SK-N-SH (cell line): ENCODE measurements around the gene CFAP57. TPM values are rescaled to one million over a fixed set of nuclear protein-coding genes. Genes with fewer than 3 reads are reported as not detected.

Source experiments
- CTCF ChIA-PET: fragments of 300-600, 350-600 bp; formaldehyde crosslinking; extraction: SDS; loops from one replicate; lab custom pipeline; 2021; lab: Yijun Ruan, JAX
- POLR2A ChIA-PET: fragments of 350-600 bp; sonication (Branson Sonifier 250); formaldehyde crosslinking; extraction: SDS; loops from one replicate; lab custom pipeline; 2020; ENCODE audit warnings: antibody characterized with exemption, inconsistent platforms; lab: Yijun Ruan, JAX
- DNase-seq: peaks from one replicate; pipeline ENCODE4 v3.0.0; 2012
- H2AFZ ChIP-seq: fragments of 200-600 bp; sonication (generic); 2 replicates; pipeline ENCODE4 v1.8.1; 2016; ENCODE audit warnings: antibody characterized with exemption, mild to moderate bottlenecking, low read depth
- H3F3A ChIP-seq: fragments of 200-600 bp; sonication (generic); replicated peaks from 2 replicates; pipeline ENCODE3; 2016; ENCODE audit warnings: antibody characterized with exemption, mild to moderate bottlenecking; ENCODE audit not compliant: insufficient read depth
- H3K27ac ChIP-seq, 2 experiments: fragments of 200-500 bp in 1 of 2; fragments of 200-600 bp in 1 of 2; sonication (Bioruptor generic) in 1 of 2; sonication (generic), shearing (Covaris generic) in 1 of 2; 2 replicates each; pipeline versions ENCODE4 v1.5.1 to v1.6.1; 2014 to 2016; ENCODE audit warnings: low read depth in 2 of 2, inconsistent platforms in 1 of 2, low read length in 1 of 2, mild to moderate bottlenecking in 1 of 2, mixed read lengths in 1 of 2
- H3K27me3 ChIP-seq: fragments of 200-600 bp; sonication (generic), shearing (Covaris generic); 2 replicates; pipeline ENCODE4 v1.6.1; 2016; ENCODE audit warnings: mixed run types; ENCODE audit not compliant: insufficient read depth
- H3K36me3 ChIP-seq, 2 experiments: fragments of 200-500 bp in 1 of 2; fragments of 200-600 bp in 1 of 2; sonication (Bioruptor generic) in 1 of 2; sonication (generic) in 1 of 2; replicated peaks in 1 of 2; 2 replicates each; pipeline versions ENCODE3 to v1.5.1; 2014 to 2016; ENCODE audit warnings: low read length in 1 of 2, mild to moderate bottlenecking in 1 of 2; ENCODE audit not compliant: insufficient read depth in 2 of 2, control insufficient read depth in 1 of 2
- H3K4me1 ChIP-seq, 2 experiments: fragments of 200-500 bp in 1 of 2; fragments of 200-600 bp in 1 of 2; sonication (Bioruptor generic) in 1 of 2; sonication (generic), shearing (Covaris generic) in 1 of 2; 2 replicates each; pipeline versions ENCODE4 v1.5.1 to v1.6.1; 2014 to 2016; ENCODE audit warnings: low read depth in 1 of 2, low read length in 1 of 2, mixed run types in 1 of 2; ENCODE audit not compliant: insufficient read depth in 2 of 2, control insufficient read depth in 1 of 2
- H3K4me2 ChIP-seq: fragments of 200-600 bp; sonication (generic), shearing (Covaris generic); 2 replicates; pipeline ENCODE4 v1.6.1; 2017; ENCODE audit warnings: mixed run types
- H3K4me3 ChIP-seq, 2 experiments: fragments of 200-500 bp in 1 of 2; fragments of 200-600 bp in 1 of 2; sonication (Bioruptor generic) in 1 of 2; sonication (generic), shearing (Covaris generic) in 1 of 2; 2 replicates each; pipeline versions ENCODE4 v1.5.1 to v1.8.1; 2014 to 2016; ENCODE audit warnings: low read depth in 2 of 2, inconsistent platforms in 1 of 2, low read length in 1 of 2, mild to moderate bottlenecking in 1 of 2, mixed read lengths in 1 of 2, moderate library complexity in 1 of 2
- H3K79me2 ChIP-seq: fragments of 200-600 bp; sonication (generic); 2 replicates; pipeline ENCODE4 v1.8.1; 2017; ENCODE audit warnings: mild to moderate bottlenecking; ENCODE audit not compliant: insufficient read depth
- H3K9ac ChIP-seq: fragments of 200-600 bp; sonication (generic); 2 replicates; pipeline ENCODE4 v1.6.1; 2017; ENCODE audit warnings: mixed run types
- H3K9me2 ChIP-seq: fragments of 200-600 bp; sonication (generic); 2 replicates; pipeline ENCODE4 v1.6.1; 2017; ENCODE audit warnings: mixed run types
- H3K9me3 ChIP-seq: fragments of 200-600 bp; sonication (generic); 2 replicates; pipeline ENCODE4 v1.6.1; 2017; ENCODE audit warnings: mixed run types, mild to moderate bottlenecking, moderate library complexity
- H4K20me1 ChIP-seq: fragments of 200-600 bp; sonication (generic); 2 replicates; pipeline ENCODE4 v1.6.1; 2017; ENCODE audit warnings: mild to moderate bottlenecking, mixed run types; ENCODE audit not compliant: insufficient read depth
- CTCF ChIP-seq: fragments of 200-600 bp; sonication (generic); IDR thresholded peaks from 2 replicates; pipeline ENCODE4 v1.6.1; 2017; ENCODE audit warnings: antibody characterized with exemption, mild to moderate bottlenecking, moderate library complexity
- ELF1 ChIP-seq: IDR thresholded peaks from 2 replicates; pipeline ENCODE4 v1.4.0; 2012
- EP300 ChIP-seq, 2 experiments: IDR thresholded peaks; 2 replicates each; pipeline versions ENCODE4 v1.4.0 to v1.6.1; 2012; ENCODE audit warnings: borderline replicate concordance in 1 of 2, low read depth in 1 of 2, low read length in 1 of 2
- EZH2phosphoT487 ChIP-seq: fragments of 200-600 bp; sonication (generic); IDR thresholded peaks from 2 replicates; pipeline ENCODE4 v1.6.1; 2017; ENCODE audit warnings: low read depth, mixed run types, mild to moderate bottlenecking, antibody characterized with exemption, moderate library complexity, borderline replicate concordance
- FOSL2 ChIP-seq: IDR thresholded peaks from 2 replicates; pipeline ENCODE4 v1.4.0; 2012; ENCODE audit warnings: low read depth, mild to moderate bottlenecking, moderate library complexity, borderline replicate concordance
- FOXJ3 ChIP-seq: sonication (generic); formaldehyde crosslinking; IDR thresholded peaks from 2 replicates; pipeline ENCODE4 v1.5.1; 2020; ENCODE audit warnings: mild to moderate bottlenecking, missing genetic modification reagents
- IRF3 ChIP-seq: fragments of 150-350 bp; IDR thresholded peaks from 2 replicates; pipeline ENCODE4 v1.6.1; 2016; ENCODE audit warnings: mild to moderate bottlenecking, low read depth, low read length
- JUND ChIP-seq: IDR thresholded peaks from 2 replicates; pipeline ENCODE4 v1.4.0; 2012
- MAX ChIP-seq: IDR thresholded peaks from 2 replicates; pipeline ENCODE4 v1.4.0; 2012; ENCODE audit warnings: low read depth
- MEF2A ChIP-seq: IDR thresholded peaks from 2 replicates; pipeline ENCODE4 v1.4.0; 2012; ENCODE audit warnings: low read depth, borderline replicate concordance
- MXI1 ChIP-seq: IDR thresholded peaks from 2 replicates; pipeline ENCODE4 v1.6.1; 2012; ENCODE audit warnings: mild to moderate bottlenecking, low read depth, low read length, improper control_type of control experiment
- NRF1 ChIP-seq: IDR thresholded peaks from 2 replicates; pipeline ENCODE4 v1.6.1; 2012; ENCODE audit warnings: low read depth, mild to moderate bottlenecking, low read length
- RCOR1 ChIP-seq: fragments of 150-350 bp; IDR thresholded peaks from 2 replicates; pipeline ENCODE4 v1.6.1; 2017; ENCODE audit warnings: antibody characterized with exemption, low read length
- REST ChIP-seq: IDR thresholded peaks from 2 replicates; pipeline ENCODE4 v1.6.1; 2012; ENCODE audit warnings: mild to moderate bottlenecking, low read depth, low read length, moderate library complexity
- RFX5 ChIP-seq: IDR thresholded peaks from 2 replicates; pipeline ENCODE4 v1.6.1; 2012; ENCODE audit warnings: mild to moderate bottlenecking, improper control_type of control experiment, low read length
- RXRA ChIP-seq: IDR thresholded peaks from 2 replicates; pipeline ENCODE4 v1.4.0; 2012; ENCODE audit warnings: low read depth, mild to moderate bottlenecking, borderline replicate concordance
- SIN3A ChIP-seq: IDR thresholded peaks from 2 replicates; pipeline ENCODE4 v1.6.1; 2012; ENCODE audit warnings: low read depth, mild to moderate bottlenecking, low read length, moderate library complexity, borderline replicate concordance
- SMC3 ChIP-seq: IDR thresholded peaks from 2 replicates; pipeline ENCODE4 v1.6.1; 2012; ENCODE audit warnings: low read depth, low read length, improper control_type of control experiment
- TEAD4 ChIP-seq: IDR thresholded peaks from 2 replicates; pipeline ENCODE4 v1.4.0; 2012; ENCODE audit warnings: mild to moderate bottlenecking, borderline replicate concordance; ENCODE audit not compliant: insufficient read depth
- ZBTB33 ChIP-seq: IDR thresholded peaks from 2 replicates; pipeline ENCODE4 v1.4.0; 2012; ENCODE audit warnings: low read depth, borderline replicate concordance
- WGBS: methylation state at CpG from one replicate; pipeline ENCODE4 v1.1.6; 2017; ENCODE audit warnings: low lambda C conversion rate; 5-methylcytosine and 5-hydroxymethylcytosine counted together
- polyA plus RNA-seq, 3 experiments: library from polyadenylated mRNA; depleted of rRNA; stranded (reverse); fragments of >200 nt; gene quantifications; 2 replicates each; pipeline ENCODE4 v1.2.3, GENCODE V29; 2012

Gene CFAP57
- polyA plus RNA-seq, 1 of the 3 experiments (the other 2 are of a cell fraction): 0.36 TPM

- no peak for DNase-seq
- Histone ChIP-seq H3K36me3 (no peaks in the 10 kb centered on the region), H3K9ac (no peak overlapping the region), H3K79me2 (no peaks in the 10 kb centered on the region), H2AFZ (no peak overlapping the region), H4K20me1 (no peaks in the 10 kb centered on the region), H3K9me2 (no peaks in the 10 kb centered on the region), H3K27ac (no peak overlapping the region), H3K4me1 (no peaks in the 10 kb centered on the region), H3K4me2 (no peak overlapping the region), H3K9me3 (no peaks in the 10 kb centered on the region), H3K27me3 (no peaks in the 10 kb centered on the region; the same call in 1 of the 2 replicates), H3F3A (no peaks in the 10 kb centered on the region), H3K4me3 (no peak overlapping the region)
- WGBS: 68% methylated on average over 4 of the region's 4 CpGs
- POLR2A ChIA-PET: no interaction called here
- CTCF ChIA-PET: no interaction called here
- TF ChIP-seq RCOR1: no peak
- TF ChIP-seq EZH2phosphoT487: no peak
- no peak for TF ChIP-seq ZBTB33
- TF ChIP-seq NRF1: no peak
- no peak for TF ChIP-seq RFX5
- no peak for TF ChIP-seq RXRA
- no peak for TF ChIP-seq FOXJ3 (CRISPR knock-in tag)
These were observed 5.6 kb downstream of the CFAP57 start for GRCh38 chr1:43177691-43178090.

GRCh38 chr1:43184388-43184787, 12.3 kb downstream of the CFAP57 start:
- CTCF ChIA-PET: no interaction called here
- no peak overlapping the region for H3K9ac ChIP-seq
- peaks cover 3% of the 10 kb centered on the region for H3F3A ChIP-seq
- no peaks in the 10 kb centered on the region for H3K79me2 ChIP-seq
- POLR2A ChIA-PET: no interaction called here
- H3K4me1 ChIP-seq: no peaks in the 10 kb centered on the region
- no peaks in the 10 kb centered on the region for H4K20me1 ChIP-seq
- no peak overlapping the region for H3K27ac ChIP-seq
- H3K4me2 ChIP-seq: no peak overlapping the region
- no peaks in the 10 kb centered on the region for H3K27me3 ChIP-seq
- 61% methylated on average over 3 of the region's 3 CpGs for WGBS
- H3K9me2 ChIP-seq: no peaks in the 10 kb centered on the region
- H3K4me3 ChIP-seq: no peak overlapping the region
- H3K36me3 ChIP-seq: no peaks in the 10 kb centered on the region
- no peak overlapping the region for H2AFZ ChIP-seq
- no peaks in the 10 kb centered on the region for H3K9me3 ChIP-seq
- DNase-seq: no peak
- TF ChIP-seq REST: no peak
- TF ChIP-seq RXRA: no peak
- no peak for TF ChIP-seq EP300 (IDR thresholded peaks at IDR 0.05; ENCODE audit: borderline replicate concordance in 1 of 2, low read depth in 1 of 2, low read length in 1 of 2)
- no peak for TF ChIP-seq TEAD4
- no peak for TF ChIP-seq CTCF
- TF ChIP-seq RCOR1: no peak
- TF ChIP-seq MXI1: no peak
- TF ChIP-seq MEF2A: no peak
- no peak for TF ChIP-seq ELF1
- TF ChIP-seq SIN3A: no peak
- no peak for TF ChIP-seq IRF3
- TF ChIP-seq SMC3: no peak
- no peak for TF ChIP-seq JUND
- no peak for TF ChIP-seq MAX
- no peak for TF ChIP-seq FOSL2
